Prostate gland (tissue), 2 donors: Measurements from ENCODE around the gene NBAS.

Experiments
- CTCF ChIP-seq, 4 experiments: fragments of 200-600 bp in 2 of 4; fragments of 450-650 bp in 2 of 4; sonication (generic) in 2 of 4; IDR thresholded peaks; 1 replicate in 3 of 4; 2 replicates in 1 of 4; pipeline ENCODE4 v1.5.1; 2016 to 2019; ENCODE audit warnings: antibody characterized with exemption in 4 of 4, mild to moderate bottlenecking in 2 of 4, moderate library complexity in 2 of 4
- POLR2A ChIP-seq: fragments of 450-650 bp; IDR thresholded peaks from one replicate; pipeline ENCODE4 v1.6.1; 2016; ENCODE audit warnings: antibody characterized with exemption, mild to moderate bottlenecking
- POLR2AphosphoS5 ChIP-seq: sonication (generic); formaldehyde crosslinking; IDR thresholded peaks from one replicate; pipeline ENCODE4 v1.6.1; 2017; ENCODE audit warnings: antibody characterized with exemption

GRCh38 chr2:15142069-15142689 is 419.0 kb downstream of the NBAS start:
- no peak for TF ChIP-seq POLR2A
- no peak for TF ChIP-seq CTCF (IDR thresholded peaks at IDR 0.05)
- TF ChIP-seq POLR2AphosphoS5: no peak
